B cell (primary cell): ENCODE results near the gene HDGF. TPM values are rescaled to one million over a fixed set of nuclear protein-coding genes. Genes with fewer than 3 reads are reported as not detected.

Source experiments
- ATAC-seq: fragments of 200-7000 bp; cut with Tn5 transposase; one replicate; pipeline ENCODE4 v1.10.0; 2021; ENCODE audit warnings: low read depth, mild to moderate bottlenecking, moderate number of reproducible peaks, moderate library complexity
- CTCF ChIA-PET: fragments of 350-600 bp; sonication (Branson Sonifier 250); formaldehyde crosslinking; loops from one replicate; lab custom pipeline; 2021; ENCODE audit warnings: antibody characterized with exemption, inconsistent platforms; lab: Charles Lee
- POLR2A ChIA-PET: fragments of 350-600 bp; sonication (Branson Sonifier 250); formaldehyde crosslinking; loops from one replicate; lab custom pipeline; 2021; ENCODE audit warnings: antibody characterized with exemption; lab: Charles Lee
- DNase-seq: peaks from one replicate; pipeline ENCODE4 v3.0.0; 2013
- H2AFZ ChIP-seq: 2 replicates; pipeline ENCODE4 v1.6.1; 2012; ENCODE audit warnings: mild to moderate bottlenecking, low read depth, low read length; ENCODE audit not compliant: insufficient read depth, poor library complexity, severe bottlenecking
- H3K27ac ChIP-seq, 2 donors: 1 replicate in 1 of 2; 2 replicates in 1 of 2; pipeline ENCODE4 v1.5.1; 2012 to 2013; ENCODE audit warnings: low read length in 2 of 2, mild to moderate bottlenecking in 2 of 2, moderate library complexity in 1 of 2
- H3K27me3 ChIP-seq, 4 experiments: fragments of 200-600 bp in 1 of 4; sonication (generic) in 1 of 4; replicated peaks in 1 of 4; 1 replicate in 2 of 4; 2 replicates in 2 of 4; pipeline versions ENCODE4 v1.6.1 to v1.7.0; 2013 to 2016; ENCODE audit warnings: low read length in 3 of 4, mild to moderate bottlenecking in 2 of 4, mixed read lengths in 1 of 4, moderate library complexity in 1 of 4; ENCODE audit not compliant: insufficient read depth in 4 of 4, control insufficient read depth in 3 of 4; ENCODE audit errors: control extremely low read depth in 1 of 4
- H3K36me3 ChIP-seq, 2 experiments: replicated peaks in 1 of 2; 1 replicate in 1 of 2; 2 replicates in 1 of 2; pipeline versions ENCODE4 v1.6.1 to v1.7.1; 2013; ENCODE audit warnings: low read length in 1 of 2; ENCODE audit not compliant: insufficient read depth in 2 of 2, control insufficient read depth in 1 of 2; ENCODE audit errors: control extremely low read depth in 1 of 2, extremely low read depth in 1 of 2
- H3K4me1 ChIP-seq, 2 donors: fragments of 200-600 bp in 1 of 2; sonication (generic) in 1 of 2; 1 replicate in 1 of 2; 2 replicates in 1 of 2; pipeline versions ENCODE4 v1.5.1 to v1.6.1; 2013 to 2017; ENCODE audit warnings: low read length in 2 of 2; ENCODE audit not compliant: control insufficient read depth in 2 of 2, insufficient read depth in 2 of 2
- H3K4me2 ChIP-seq: replicated peaks from 2 replicates; pipeline ENCODE3; 2012; ENCODE audit warnings: mild to moderate bottlenecking, low read depth, low read length; ENCODE audit not compliant: poor library complexity, severe bottlenecking
- H3K4me3 ChIP-seq, 5 experiments: fragments of 200-600 bp in 1 of 5; sonication (generic) in 1 of 5; 1 replicate in 3 of 5; 2 replicates in 2 of 5; pipeline versions ENCODE4 v1.5.1 to v1.7.0; 2011 to 2016; ENCODE audit warnings: low read length in 4 of 5, mild to moderate bottlenecking in 4 of 5, low read depth in 2 of 5, control low read depth in 1 of 5, moderate library complexity in 1 of 5; ENCODE audit not compliant: insufficient read depth in 1 of 5; ENCODE audit errors: control extremely low read depth in 1 of 5, extremely low read depth in 1 of 5
- H3K79me2 ChIP-seq: fragments of 200-600 bp; sonication (generic); one replicate; pipeline ENCODE4 v1.6.0; 2016; ENCODE audit warnings: low read length; ENCODE audit not compliant: control insufficient read depth, insufficient read depth
- H3K9ac ChIP-seq: fragments of 200-600 bp; sonication (generic); 2 replicates; pipeline ENCODE4 v1.6.1; 2017; ENCODE audit warnings: mild to moderate bottlenecking, low read length, moderate library complexity
- H3K9me3 ChIP-seq, 3 donors: one replicate each; pipeline versions ENCODE4 v1.6.1 to v1.7.1; 2013; ENCODE audit warnings: low read length in 2 of 3; ENCODE audit not compliant: control insufficient read depth in 2 of 3, insufficient read depth in 1 of 3; ENCODE audit errors: control extremely low read depth in 1 of 3
- H4K20me1 ChIP-seq: 2 replicates; pipeline ENCODE4 v1.6.0; 2012; ENCODE audit warnings: mild to moderate bottlenecking, low read length; ENCODE audit not compliant: insufficient read depth, control insufficient read depth, poor library complexity, severe bottlenecking
- H3K27ac Mint-ChIP-seq: one replicate; pipeline ENCODE4 v1.8.0; 2021; ENCODE audit warnings: mixed read lengths
- H3K27me3 Mint-ChIP-seq: one replicate; pipeline ENCODE4 v1.8.0; 2021; ENCODE audit warnings: mixed read lengths
- H3K4me1 Mint-ChIP-seq: one replicate; pipeline ENCODE4 v1.8.0; 2021; ENCODE audit warnings: mixed read lengths
- H3K4me3 Mint-ChIP-seq: one replicate; pipeline ENCODE4 v1.8.0; 2021; ENCODE audit warnings: mixed read lengths
- H3K9me3 Mint-ChIP-seq: one replicate; pipeline ENCODE4 v1.8.0; 2022; ENCODE audit warnings: mixed read lengths; ENCODE audit not compliant: insufficient read depth
- EZH2 ChIP-seq: IDR thresholded peaks from 2 replicates; pipeline ENCODE4 v1.6.1; 2012; ENCODE audit warnings: borderline replicate concordance, low read depth, mild to moderate bottlenecking, moderate library complexity, low read length; ENCODE audit not compliant: insufficient read depth, poor library complexity, severe bottlenecking
- WGBS: methylation state at CpG from one replicate; pipeline ENCODE4 v1.1.5; 2013; ENCODE audit warnings: missing lambda C conversion rate; ENCODE audit not compliant: insufficient coverage; 5-methylcytosine and 5-hydroxymethylcytosine counted together
- intact Hi-C: fragments of 100-400 bp; cut with micrococcal nuclease; formaldehyde crosslinking; loops from one replicate; pipeline ENCODE4 v1.10.0; 2022
- polyA plus RNA-seq: library from polyadenylated mRNA; depleted of rRNA; stranded (reverse); fragments of >200 nt; gene quantifications from 2 replicates; pipeline ENCODE4 v1.2.3, GENCODE V29; 2012
- total RNA-seq, 2 donors: library from RNA; stranded (reverse); fragments of 120-200 nt in 1 of 2; gene quantifications; 1 replicate in 1 of 2; 2 replicates in 1 of 2; pipeline versions ENCODE4 v1.2.3 to v1.2.4, GENCODE V29; 2013 to 2022
- TF ChIP-seq, protein P1 (sequence below): fragments of 200-600 bp; IDR thresholded peaks from one replicate; pipeline ENCODE4 v1.8.0; 2022; ENCODE audit warnings: antibody characterized with exemption, mild to moderate bottlenecking

The HDGF gene
- total and polyA plus RNA-seq, 2 donors (not counting 1 experiment from before 2014, with no cell fraction given), result 40.3 to 89.9 TPM

DNA sequence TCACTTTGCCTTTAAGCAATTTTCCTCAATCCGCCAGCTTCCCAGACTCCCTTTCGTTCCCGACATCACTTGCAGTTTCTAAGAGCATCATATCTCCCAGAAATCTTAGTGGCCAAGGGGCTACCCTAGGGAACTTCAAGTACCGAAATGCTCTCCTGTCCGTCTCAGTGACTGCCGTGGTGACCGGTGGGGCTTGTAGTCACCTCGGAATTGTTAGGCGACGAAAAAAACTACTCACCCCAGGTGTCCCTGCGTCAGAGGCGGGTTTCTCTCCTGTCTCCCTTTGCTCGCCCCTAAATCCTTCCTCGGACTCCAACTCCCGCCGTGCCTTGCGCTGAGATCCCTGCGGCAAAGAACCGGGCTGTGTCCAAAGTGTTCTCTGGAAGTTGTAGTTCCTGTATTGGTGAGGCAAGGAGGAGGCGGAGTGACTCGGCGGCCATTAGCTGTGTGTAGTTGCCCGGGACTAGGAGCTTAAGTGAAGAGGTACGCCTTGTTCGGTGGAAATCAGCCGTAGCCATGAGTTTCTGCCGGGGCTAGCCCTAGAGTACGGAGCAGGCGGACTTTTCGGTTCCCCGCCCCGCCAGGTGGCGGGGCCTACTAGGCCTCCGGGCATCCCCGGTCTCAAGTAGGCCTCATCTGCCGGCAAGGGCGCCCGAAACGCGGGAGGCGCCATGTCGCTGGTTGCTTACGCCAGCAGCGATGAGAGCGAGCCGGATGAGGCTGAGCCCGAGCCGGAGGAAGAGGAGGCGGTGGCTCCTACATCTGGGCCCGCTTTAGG is 15.8 kb upstream of the HDGF start, which contains the start of gene PRCC:
PRCC (plus strand) TSS at position 435 of the 778 bp plus-strand sequence; CDS start at position 672, 237 bp downstream.
- DNase-seq (peak; percentile 99), ATAC-seq (peak; percentile 89)
- Mint-ChIP-seq H3K4me1 (peaks cover 30% of the 10 kb centered on the region), H3K9me3 (no peaks in the 10 kb centered on the region), H3K4me3 (no peak within 1 kb of the TSS), H3K27ac (no peak within 1 kb of the TSS), H3K27me3 (no peaks in the 10 kb centered on the region)
- ChIA-PET CTCF (interaction anchor here (0.6 to 9.0 kb wide), 7 partner anchors 16 to 93 kb away, joined by 3 to 87 read pairs (median 4); partner anchors contain the start of genes HDGF, ISG20L2, METTL25B and MRPL24), POLR2A (interaction anchor here (0.7 to 3.1 kb wide), 8 partner anchors 11 to 42 kb away, joined by 3 to 43 read pairs (median 8); partner anchors contain the start of genes HDGF, ISG20L2, METTL25B and MRPL24)
- peak within 1 kb of the TSS; percentile 92 for H3K4me2 ChIP-seq
- peaks cover 10% of the 10 kb centered on the region for H4K20me1 ChIP-seq
- TF ChIP-seq EZH2, result no peak
- TF ChIP-seq, protein P1, sequence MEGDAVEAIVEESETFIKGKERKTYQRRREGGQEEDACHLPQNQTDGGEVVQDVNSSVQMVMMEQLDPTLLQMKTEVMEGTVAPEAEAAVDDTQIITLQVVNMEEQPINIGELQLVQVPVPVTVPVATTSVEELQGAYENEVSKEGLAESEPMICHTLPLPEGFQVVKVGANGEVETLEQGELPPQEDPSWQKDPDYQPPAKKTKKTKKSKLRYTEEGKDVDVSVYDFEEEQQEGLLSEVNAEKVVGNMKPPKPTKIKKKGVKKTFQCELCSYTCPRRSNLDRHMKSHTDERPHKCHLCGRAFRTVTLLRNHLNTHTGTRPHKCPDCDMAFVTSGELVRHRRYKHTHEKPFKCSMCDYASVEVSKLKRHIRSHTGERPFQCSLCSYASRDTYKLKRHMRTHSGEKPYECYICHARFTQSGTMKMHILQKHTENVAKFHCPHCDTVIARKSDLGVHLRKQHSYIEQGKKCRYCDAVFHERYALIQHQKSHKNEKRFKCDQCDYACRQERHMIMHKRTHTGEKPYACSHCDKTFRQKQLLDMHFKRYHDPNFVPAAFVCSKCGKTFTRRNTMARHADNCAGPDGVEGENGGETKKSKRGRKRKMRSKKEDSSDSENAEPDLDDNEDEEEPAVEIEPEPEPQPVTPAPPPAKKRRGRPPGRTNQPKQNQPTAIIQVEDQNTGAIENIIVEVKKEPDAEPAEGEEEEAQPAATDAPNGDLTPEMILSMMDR, result no peak
- H3K9ac ChIP-seq, result peak within 1 kb of the TSS; percentile 94
- H3K36me3 ChIP-seq, result peaks cover 0 to 12% of the 10 kb centered on the region in 2 experiments
- peak within 1 kb of the TSS; percentile 76 to 97 (median 86) for H3K4me3 ChIP-seq
- peaks cover 27 to 29% of the 10 kb centered on the region in 2 donors for H3K4me1 ChIP-seq
- H3K27ac ChIP-seq, result peak within 1 kb of the TSS; percentile 91 to 97
- no peaks in the 10 kb centered on the region for H3K27me3 ChIP-seq
- peak within 1 kb of the TSS; percentile 82 for H2AFZ ChIP-seq
- intact Hi-C loops, result loop anchor here (1.0 to 5.0 kb wide), 6 partner anchors 16 to 485 kb away; partner anchors contain the start of genes GPATCH4, HDGF, ISG20L2 and METTL25B
- peaks cover 49% of the 10 kb centered on the region for H3K79me2 ChIP-seq
- H3K9me3 ChIP-seq, result no peaks in the 10 kb centered on the region
- WGBS, result under 1% methylated on average over 43 of the region's 50 CpGs
